Measurements from ENCODE around the gene AAMP.

DNA sequence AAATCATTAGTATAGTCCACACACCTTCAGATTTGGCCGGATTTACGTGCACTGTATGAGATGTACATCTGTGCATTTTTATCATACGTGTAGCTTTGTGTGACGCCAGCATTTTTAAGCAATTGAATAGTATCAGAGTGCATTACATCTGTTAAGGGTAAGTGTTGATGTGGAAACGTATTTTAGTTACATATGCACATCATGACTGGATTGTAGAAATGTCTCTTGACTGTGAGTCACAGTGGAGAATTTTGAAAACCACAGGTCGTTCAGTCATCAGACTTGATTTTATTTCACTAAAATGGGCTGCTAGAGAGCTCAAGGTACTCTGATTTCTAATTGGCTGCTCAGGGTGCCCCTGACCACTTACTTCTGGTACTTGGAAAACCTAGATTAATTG, 14.5 kb downstream of the AAMP start:
- TF ChIP-seq HDGF (IDR thresholded peaks at IDR 0.05; ENCODE audit: borderline replicate concordance) (no peak), FOXM1 (IDR thresholded peaks at IDR 0.05; ENCODE audit: borderline replicate concordance) (no peak), BHLHE40 (IDR thresholded peaks at IDR 0.05; ENCODE audit: borderline replicate concordance) (no peak)

Data from HEK293T (cell line).